Endothelial cell (in vitro differentiated cells): ENCODE data around the gene ARHGEF12. TPM values are rescaled to one million over a fixed set of nuclear protein-coding genes. Genes with fewer than 3 reads are reported as not detected.

Experiments used
- DNase-seq: peaks from one replicate; pipeline ENCODE4 v3.0.0; 2021; ENCODE audit warnings: low spot score
- H3K27ac Mint-ChIP-seq: one replicate; pipeline ENCODE4 v1.8.0; 2021; ENCODE audit warnings: mixed read lengths, inconsistent platforms; ENCODE audit not compliant: unreplicated experiment
- H3K27me3 Mint-ChIP-seq: one replicate; pipeline ENCODE4 v1.8.0; 2021; ENCODE audit warnings: mild to moderate bottlenecking, moderate library complexity, mixed read lengths, inconsistent platforms; ENCODE audit not compliant: unreplicated experiment
- H3K36me3 Mint-ChIP-seq: one replicate; pipeline ENCODE4 v1.8.0; 2021; ENCODE audit warnings: mild to moderate bottlenecking, low read depth, mixed read lengths, inconsistent platforms; ENCODE audit not compliant: unreplicated experiment
- H3K4me1 Mint-ChIP-seq: one replicate; pipeline ENCODE4 v1.8.0; 2021; ENCODE audit warnings: mild to moderate bottlenecking, mixed read lengths, inconsistent platforms; ENCODE audit not compliant: unreplicated experiment
- H3K4me3 Mint-ChIP-seq: one replicate; pipeline ENCODE4 v1.8.0; 2021; ENCODE audit warnings: mild to moderate bottlenecking, mixed read lengths, inconsistent platforms; ENCODE audit not compliant: unreplicated experiment
- H3K9me3 Mint-ChIP-seq: one replicate; pipeline ENCODE4 v1.8.0; 2021; ENCODE audit warnings: mixed read lengths, inconsistent platforms; ENCODE audit not compliant: unreplicated experiment
- CTCF ChIP-seq: fragments of 200-600 bp; sonication (generic); IDR thresholded peaks from one replicate; pipeline ENCODE4 v1.5.0; 2021; ENCODE audit warnings: antibody characterized with exemption; ENCODE audit not compliant: unreplicated experiment
- total RNA-seq: library from RNA; stranded (reverse); fragmentation: NEBNext Ultra II Directional; extraction: Animal tissue kit (Norgen Biotek cat#: 25700); gene quantifications from one replicate; pipeline ENCODE4 v1.2.1, GENCODE V29; 2021; ENCODE audit not compliant: unreplicated experiment

The ARHGEF12 gene
- total RNA-seq, 1 donor from 2014 or later: 128 TPM

DNA sequence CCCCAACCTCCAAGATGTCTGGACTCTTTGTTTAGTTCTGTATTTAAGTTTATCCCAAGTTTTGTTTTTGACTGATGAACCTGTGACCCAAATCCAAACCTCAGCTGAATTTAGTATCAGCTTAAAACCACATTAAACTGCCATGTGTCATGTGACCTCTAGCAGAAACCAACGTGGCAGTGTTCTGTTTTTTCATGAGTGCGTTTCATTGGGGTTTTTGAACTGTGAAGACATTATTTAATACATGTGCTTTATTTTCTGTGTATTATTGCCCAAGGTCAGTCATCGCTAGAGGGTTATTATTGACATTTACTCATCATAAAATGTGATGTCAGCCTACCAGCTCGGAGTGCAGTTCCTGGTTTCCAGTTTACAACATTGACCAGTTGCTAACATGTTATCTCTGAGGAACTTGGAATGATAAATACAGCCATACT lies 9.3 kb upstream of the ARHGEF12 start:
- peaks cover 17% of the 10 kb centered on the region for H3K4me1 Mint-ChIP-seq
- no peak for DNase-seq
- TF ChIP-seq CTCF: no peak
- H3K27ac Mint-ChIP-seq: no peak overlapping the region
- no peak overlapping the region for H3K4me3 Mint-ChIP-seq
- peaks cover 16% of the 10 kb centered on the region for H3K36me3 Mint-ChIP-seq
- no peaks in the 10 kb centered on the region for H3K9me3 Mint-ChIP-seq
- H3K27me3 Mint-ChIP-seq: peaks cover 3% of the 10 kb centered on the region

- peaks cover 17% of the 10 kb centered on the region for H3K4me1 Mint-ChIP-seq
Measured at GRCh38 chr11:120327311-120327710, 8.9 kb upstream of the ARHGEF12 start.

GRCh38 chr11:120329556-120329955 lies 6.7 kb upstream of the ARHGEF12 start:
- no peaks in the 10 kb centered on the region for H3K9me3 Mint-ChIP-seq
- TF ChIP-seq CTCF: no peak
- H3K27ac Mint-ChIP-seq: no peak overlapping the region
- peaks cover 3% of the 10 kb centered on the region for H3K27me3 Mint-ChIP-seq
- DNase-seq: no peak
- peaks cover 17% of the 10 kb centered on the region for H3K4me1 Mint-ChIP-seq
- H3K36me3 Mint-ChIP-seq: peaks cover 16% of the 10 kb centered on the region
- H3K4me3 Mint-ChIP-seq: no peak overlapping the region

More at GRCh38 chr11:120327311-120327710, 8.9 kb upstream of the ARHGEF12 start:
- H3K27me3 Mint-ChIP-seq: peaks cover 3% of the 10 kb centered on the region
- no peak overlapping the region for H3K4me3 Mint-ChIP-seq
- peaks cover 16% of the 10 kb centered on the region for H3K36me3 Mint-ChIP-seq
- H3K9me3 Mint-ChIP-seq: no peaks in the 10 kb centered on the region
- TF ChIP-seq CTCF: no peak
- H3K27ac Mint-ChIP-seq: no peak overlapping the region
- DNase-seq: no peak

GRCh38 chr11:120330045-120330444 lies 6.2 kb upstream of the ARHGEF12 start:
- H3K9me3 Mint-ChIP-seq: no peaks in the 10 kb centered on the region
- H3K27ac Mint-ChIP-seq: no peak overlapping the region
- H3K4me3 Mint-ChIP-seq: peak overlapping the region; percentile 6
- no peak for DNase-seq
- no peak for TF ChIP-seq CTCF
- peaks cover 16% of the 10 kb centered on the region for H3K36me3 Mint-ChIP-seq
- peaks cover 16% of the 10 kb centered on the region for H3K4me1 Mint-ChIP-seq
- no peaks in the 10 kb centered on the region for H3K27me3 Mint-ChIP-seq

- Mint-ChIP-seq H3K27ac (no peak overlapping the region), H3K27me3 (no peaks in the 10 kb centered on the region), H3K9me3 (no peaks in the 10 kb centered on the region), H3K4me3 (no peak overlapping the region), H3K4me1 (peaks cover 12% of the 10 kb centered on the region), H3K36me3 (peaks cover 16% of the 10 kb centered on the region)
- TF ChIP-seq CTCF: no peak
- no peak for DNase-seq
Measured at GRCh38 chr11:120331301-120331996, 4.8 kb upstream of the ARHGEF12 start.
